GM12878 (cell line): ENCODE data around the gene MTCL3.

Source experiments
- ASH2L ChIP-seq: fragments of 300-600, 200-600 bp; sonication (generic); IDR thresholded peaks from 2 replicates; pipeline ENCODE4 v1.6.1; 2017; ENCODE audit warnings: low read depth, mild to moderate bottlenecking, borderline replicate concordance
- CREB1 ChIP-seq: IDR thresholded peaks from 2 replicates; pipeline ENCODE4 v1.6.1; 2012; ENCODE audit warnings: low read depth, mild to moderate bottlenecking, inconsistent platforms
- CTCF ChIP-seq, 3 experiments: IDR thresholded peaks in 2 of 3; conservative IDR thresholded peaks in 1 of 3; 2 replicates each; pipeline ENCODE4 v1.5.1; 2011; ENCODE audit warnings: low read depth in 3 of 3, low read length in 3 of 3, mild to moderate bottlenecking in 3 of 3, control low read depth in 2 of 3, moderate library complexity in 2 of 3, inconsistent platforms in 1 of 3, mixed read lengths in 1 of 3; ENCODE audit not compliant: control insufficient read depth in 2 of 3, insufficient read depth in 1 of 3; ENCODE audit errors: extremely low read depth in 1 of 3
- E2F4 ChIP-seq: IDR thresholded peaks from 2 replicates; pipeline ENCODE4 v1.6.1; 2012; ENCODE audit warnings: low read depth, low read length, improper control_type of control experiment
- IRF5 ChIP-seq: fragments of 450-650 bp; IDR thresholded peaks from 2 replicates; pipeline ENCODE4 v1.6.1; 2017; ENCODE audit warnings: borderline replicate concordance
- MTA3 ChIP-seq: IDR thresholded peaks from 2 replicates; pipeline ENCODE4 v1.6.1; 2012; ENCODE audit warnings: low read length, inconsistent platforms, borderline replicate concordance
- MYC ChIP-seq: IDR thresholded peaks from 2 replicates; pipeline ENCODE4 v1.6.1; 2011; ENCODE audit warnings: mild to moderate bottlenecking, low read length, moderate library complexity, inconsistent platforms; ENCODE audit not compliant: insufficient read depth, insufficient replicate concordance, insufficient read length, severe bottlenecking
- RAD21 ChIP-seq: IDR thresholded peaks from 2 replicates; pipeline ENCODE4 v1.6.1; 2011; ENCODE audit warnings: mild to moderate bottlenecking, low read depth, low read length, moderate library complexity; ENCODE audit not compliant: insufficient read depth
- RFX5 ChIP-seq: IDR thresholded peaks from 2 replicates; pipeline ENCODE4 v1.6.1; 2011; ENCODE audit warnings: low read depth, low read length, improper control_type of control experiment
- ZSCAN29 ChIP-seq: fragments of 450-650 bp; IDR thresholded peaks from 2 replicates; pipeline ENCODE4 v1.6.1; 2017; ENCODE audit warnings: mild to moderate bottlenecking, moderate library complexity

- TF ChIP-seq E2F4 (no peak), CREB1 (no peak), ASH2L (no peak), CTCF (IDR thresholded peaks at IDR 0.05 in 2 of 3, conservative IDR thresholded peaks at IDR 0.05 in 1 of 3; ENCODE audit: control insufficient read depth in 2 of 3, extremely low read depth in 1 of 3, insufficient read depth in 1 of 3, low read depth in 3 of 3, low read length in 3 of 3) (no peak), RFX5 (no peak), ZSCAN29 (no peak), RAD21 (no peak), IRF5 (no peak), MYC (no peak), MTA3 (no peak)
Measured at GRCh38 chr6:127423921-127424320, 95.2 kb downstream of the MTCL3 start.
